ENCODE results near the gene TMEM235.

DNA sequence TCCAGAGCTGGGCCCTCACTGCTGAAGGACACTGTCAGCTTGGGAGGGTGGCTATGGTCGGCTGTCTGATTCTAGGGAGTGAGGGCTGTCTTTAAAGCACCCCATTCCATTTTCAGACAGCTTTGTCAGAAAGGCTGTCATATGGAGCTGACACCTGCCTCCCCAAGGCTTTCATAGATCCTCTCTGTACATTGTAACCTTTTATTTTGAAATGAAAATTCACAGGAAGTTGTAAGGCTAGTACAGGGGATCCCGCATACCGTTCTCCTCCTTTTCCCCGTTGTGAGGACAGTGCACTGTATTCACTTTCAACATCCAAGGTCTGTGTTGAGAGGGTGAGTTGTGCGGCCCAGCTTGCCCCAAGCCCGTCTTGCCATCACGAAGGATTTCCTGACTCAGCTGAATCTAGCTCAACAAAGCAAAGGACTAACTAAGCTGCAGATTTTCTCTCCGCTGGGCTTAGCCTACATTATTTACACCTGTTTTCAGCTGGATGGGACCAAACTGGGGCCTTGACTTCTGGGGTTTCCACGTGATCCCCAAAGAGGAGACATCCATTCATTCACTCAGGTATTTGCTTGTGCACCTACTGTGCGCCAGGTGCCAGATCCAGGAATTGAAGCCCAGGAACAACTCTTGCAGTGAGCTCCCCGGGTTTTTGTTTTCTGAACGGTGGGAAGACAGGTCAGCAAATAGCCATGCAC lies 5.2 kb upstream of the TMEM235 start:
- TF ChIP-seq POLR2AphosphoS5 (IDR thresholded peaks at IDR 0.05; ENCODE audit: low read depth, low read length) (no peak), SIN3A (IDR thresholded peaks at IDR 0.05; ENCODE audit: borderline replicate concordance, insufficient read depth, low read length) (no peak)
- TF ChIP-seq, protein P1, sequence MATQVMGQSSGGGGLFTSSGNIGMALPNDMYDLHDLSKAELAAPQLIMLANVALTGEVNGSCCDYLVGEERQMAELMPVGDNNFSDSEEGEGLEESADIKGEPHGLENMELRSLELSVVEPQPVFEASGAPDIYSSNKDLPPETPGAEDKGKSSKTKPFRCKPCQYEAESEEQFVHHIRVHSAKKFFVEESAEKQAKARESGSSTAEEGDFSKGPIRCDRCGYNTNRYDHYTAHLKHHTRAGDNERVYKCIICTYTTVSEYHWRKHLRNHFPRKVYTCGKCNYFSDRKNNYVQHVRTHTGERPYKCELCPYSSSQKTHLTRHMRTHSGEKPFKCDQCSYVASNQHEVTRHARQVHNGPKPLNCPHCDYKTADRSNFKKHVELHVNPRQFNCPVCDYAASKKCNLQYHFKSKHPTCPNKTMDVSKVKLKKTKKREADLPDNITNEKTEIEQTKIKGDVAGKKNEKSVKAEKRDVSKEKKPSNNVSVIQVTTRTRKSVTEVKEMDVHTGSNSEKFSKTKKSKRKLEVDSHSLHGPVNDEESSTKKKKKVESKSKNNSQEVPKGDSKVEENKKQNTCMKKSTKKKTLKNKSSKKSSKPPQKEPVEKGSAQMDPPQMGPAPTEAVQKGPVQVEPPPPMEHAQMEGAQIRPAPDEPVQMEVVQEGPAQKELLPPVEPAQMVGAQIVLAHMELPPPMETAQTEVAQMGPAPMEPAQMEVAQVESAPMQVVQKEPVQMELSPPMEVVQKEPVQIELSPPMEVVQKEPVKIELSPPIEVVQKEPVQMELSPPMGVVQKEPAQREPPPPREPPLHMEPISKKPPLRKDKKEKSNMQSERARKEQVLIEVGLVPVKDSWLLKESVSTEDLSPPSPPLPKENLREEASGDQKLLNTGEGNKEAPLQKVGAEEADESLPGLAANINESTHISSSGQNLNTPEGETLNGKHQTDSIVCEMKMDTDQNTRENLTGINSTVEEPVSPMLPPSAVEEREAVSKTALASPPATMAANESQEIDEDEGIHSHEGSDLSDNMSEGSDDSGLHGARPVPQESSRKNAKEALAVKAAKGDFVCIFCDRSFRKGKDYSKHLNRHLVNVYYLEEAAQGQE (IDR thresholded peaks at IDR 0.05; ENCODE audit: insufficient read depth in 1 of 2, low read depth in 2 of 2, low read length in 2 of 2): no peak
